ENCODE results near the gene RASSF5.

RASSF5 gene

DNA sequence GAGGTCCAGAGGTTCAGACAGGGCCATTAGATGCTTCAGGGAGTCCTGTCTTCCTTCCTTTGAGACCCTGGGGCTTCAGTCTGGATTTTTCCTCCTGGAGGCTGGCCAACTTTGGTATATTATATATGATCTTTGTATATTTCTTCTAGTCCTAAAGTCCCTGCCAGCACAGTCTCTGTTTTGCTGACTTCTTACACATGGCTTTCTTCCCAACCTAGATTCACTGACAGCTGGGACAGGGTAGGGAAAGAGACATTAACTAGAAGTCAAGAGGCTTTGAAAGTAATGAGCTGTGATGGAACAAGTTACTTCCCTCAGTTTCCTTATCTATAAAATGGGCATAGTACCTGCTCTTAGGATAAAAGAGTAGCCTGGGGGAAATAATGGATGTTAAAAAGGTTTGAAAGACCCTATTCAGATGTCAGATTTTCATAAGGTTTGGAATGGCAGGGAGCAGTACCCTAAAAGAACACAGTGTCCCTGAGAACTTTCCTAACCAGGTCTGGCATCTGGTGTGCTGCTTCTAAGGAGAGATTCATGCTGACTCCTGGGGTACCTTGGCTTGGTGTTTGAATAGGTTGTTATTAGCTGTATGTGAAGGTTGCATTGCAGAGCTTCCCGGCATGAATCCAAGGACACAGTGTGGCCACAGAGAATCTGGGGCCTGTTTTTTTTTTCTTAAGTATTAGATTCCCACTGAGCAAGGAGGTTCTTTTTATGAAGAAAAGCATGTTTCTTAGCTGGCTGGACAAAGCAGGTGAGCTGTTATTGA, 47.6 kb downstream of the RASSF5 start:
- DNase-seq: no peak

DNA sequence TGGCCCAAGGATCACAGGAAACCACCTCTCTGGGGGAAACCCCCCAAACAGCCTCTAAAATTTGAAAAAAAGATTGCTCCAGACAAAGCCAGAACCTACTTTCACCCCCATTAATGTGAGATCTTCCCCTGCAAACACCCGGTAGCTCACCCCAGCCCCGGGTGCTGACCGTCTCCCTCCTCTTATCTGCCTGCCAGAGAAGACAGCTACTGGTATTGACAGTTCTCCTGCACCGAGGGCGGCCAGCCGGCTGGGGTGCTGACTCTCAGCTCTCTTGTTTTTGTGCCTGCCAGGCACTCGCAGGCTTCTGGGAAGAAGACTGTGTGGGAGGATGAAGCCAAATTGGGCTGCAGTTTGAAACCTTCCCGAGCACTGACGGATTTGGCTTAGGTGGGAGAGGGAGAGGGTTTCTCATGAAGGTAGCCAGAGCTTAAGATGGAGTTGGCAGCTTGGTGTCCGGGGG, 48.2 kb downstream of the RASSF5 start:
- no peak for DNase-seq

GRCh38 chr1:206556047-206556749, 48.9 kb downstream of the RASSF5 start:
- no peak for DNase-seq

DNA sequence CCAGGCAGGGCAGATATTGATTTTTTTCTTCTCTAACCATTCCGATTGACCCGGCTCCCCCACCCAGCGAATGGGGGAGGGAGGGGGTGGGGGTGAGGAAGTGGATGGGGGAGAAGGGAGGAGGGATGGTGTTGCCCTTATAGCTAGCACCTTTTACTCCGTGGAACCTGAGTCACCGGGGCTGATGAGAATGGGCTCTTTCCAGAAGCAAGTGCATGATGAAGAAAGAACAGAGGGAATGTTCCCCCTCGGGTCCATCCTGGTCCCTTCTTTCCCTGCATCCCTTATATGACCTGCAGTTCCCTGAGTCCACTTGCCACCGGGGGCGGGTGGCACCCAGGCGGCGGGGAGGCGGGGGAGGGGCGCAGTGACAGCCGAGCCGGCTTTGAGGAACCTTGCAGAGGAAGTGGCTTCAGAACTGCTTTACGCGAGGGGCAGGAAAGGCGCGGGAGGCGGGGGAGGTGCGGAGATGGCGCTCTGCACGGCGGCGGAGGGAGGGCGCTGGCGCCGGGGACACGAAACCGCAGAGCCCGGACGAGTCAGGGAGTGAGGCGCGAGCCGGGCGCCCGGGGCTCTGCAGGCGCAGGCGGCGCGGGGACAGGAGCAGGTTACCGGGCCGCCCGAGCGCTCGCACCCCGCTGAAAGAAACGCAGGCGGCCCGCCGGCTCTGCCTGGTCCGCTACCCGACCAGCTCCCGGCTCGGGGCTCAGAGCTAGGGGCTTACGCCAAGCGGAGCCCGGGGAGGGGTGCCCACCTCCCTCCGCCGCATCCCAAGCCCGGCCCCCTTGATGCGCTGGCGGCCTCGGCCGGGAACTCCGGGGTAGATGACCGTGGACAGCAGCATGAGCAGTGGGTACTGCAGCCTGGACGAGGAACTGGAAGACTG, 49.7 kb downstream of the RASSF5 start:
- DNase-seq: peak; percentile 74

DNA sequence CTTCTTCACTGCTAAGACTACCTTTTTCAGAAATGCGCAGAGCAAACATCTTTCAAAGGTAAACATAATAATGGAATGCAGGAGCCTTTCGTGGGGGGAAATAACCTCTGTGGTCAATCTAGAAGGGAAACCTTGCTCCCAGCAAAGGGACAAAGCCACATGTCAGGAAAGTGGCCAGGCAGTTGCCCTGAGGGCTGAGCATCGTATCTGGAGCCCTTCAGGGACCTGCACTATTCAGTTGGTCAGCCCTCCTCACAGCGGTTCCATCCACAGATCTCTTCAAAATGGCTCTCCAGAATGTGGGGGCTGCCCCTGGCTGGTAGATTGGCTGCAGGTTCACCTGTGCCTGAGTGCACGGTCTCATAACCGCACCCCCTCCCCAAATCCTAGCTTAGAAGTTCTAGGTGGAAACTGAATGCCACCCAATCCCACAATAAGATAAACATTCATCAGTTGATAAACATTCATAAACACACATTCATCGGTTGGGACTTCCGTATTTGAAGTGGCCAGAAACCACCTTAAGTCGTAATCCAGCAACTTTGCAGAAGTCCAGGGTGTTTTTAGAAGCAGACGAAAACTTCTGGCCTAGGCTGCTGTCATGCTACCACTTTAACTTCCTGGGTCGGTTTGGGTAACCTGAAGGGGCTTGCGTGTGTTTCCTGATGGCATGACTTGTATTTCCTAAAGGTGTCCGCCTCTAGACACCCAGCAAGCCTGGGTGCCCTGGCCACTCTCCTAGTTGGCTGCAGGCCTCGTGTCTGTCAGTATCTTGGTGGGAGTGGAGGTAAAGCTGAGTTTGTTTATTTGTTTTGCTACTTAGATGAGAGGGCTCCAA, 50.5 kb downstream of the RASSF5 start:
- DNase-seq: no peak

DNA sequence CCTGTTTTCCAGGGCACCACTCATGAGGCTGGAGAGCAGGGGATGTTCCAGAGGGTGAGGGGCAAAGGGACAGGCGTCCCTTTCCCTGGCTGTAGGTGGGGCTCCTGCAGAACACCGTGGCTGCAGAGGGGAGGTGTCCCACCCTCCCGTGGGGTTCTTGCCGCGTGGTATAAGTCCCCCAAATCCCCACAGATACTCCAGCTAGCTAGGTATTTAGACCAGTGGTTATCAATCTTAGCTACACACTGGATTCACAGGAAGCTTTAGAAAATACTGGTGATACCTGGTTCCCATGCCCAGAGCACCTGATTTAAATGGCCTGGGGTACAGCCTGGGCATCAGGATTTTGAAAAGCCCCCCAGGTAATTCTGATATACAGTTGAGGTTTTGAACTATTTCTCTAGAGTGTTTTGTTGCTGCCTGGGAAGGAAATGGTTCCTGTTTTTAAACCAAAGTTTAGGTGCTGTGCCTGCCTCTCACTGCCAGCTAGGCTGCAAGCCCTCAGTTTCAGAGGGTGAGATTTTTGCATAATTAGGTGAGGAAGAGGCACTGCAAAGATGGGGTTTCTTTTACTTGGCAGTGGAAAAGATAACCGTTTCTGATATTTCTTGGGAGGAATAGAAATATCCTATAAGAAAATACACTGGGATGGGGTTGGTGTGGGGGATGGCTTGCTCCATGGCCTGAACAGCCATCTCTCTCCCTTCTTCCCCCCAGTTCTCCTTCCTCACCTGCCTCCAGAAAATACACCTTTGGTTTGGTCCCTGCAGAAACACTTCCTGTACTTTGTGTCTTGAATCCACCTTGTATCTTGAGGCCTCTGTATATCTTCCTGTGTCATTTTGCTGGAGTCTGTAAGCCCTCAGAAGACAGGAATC, 51.7 kb downstream of the RASSF5 start:
- no peak for DNase-seq

DNA sequence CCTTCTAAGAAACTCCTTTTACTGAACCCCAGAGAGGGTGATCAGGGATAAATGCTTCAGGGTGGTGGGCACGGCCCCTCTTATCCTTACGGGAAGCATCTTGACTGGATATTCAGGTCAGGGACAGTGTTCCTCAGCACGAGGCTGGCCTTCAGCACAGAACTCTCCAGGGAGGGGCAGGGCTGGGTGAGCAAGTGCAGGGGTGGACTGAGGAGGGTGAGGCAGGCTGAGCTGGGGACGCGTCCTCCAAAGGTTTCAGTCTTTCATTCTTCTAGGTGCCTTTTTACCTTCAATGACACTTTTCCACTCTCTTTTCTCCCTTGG, 52.3 kb downstream of the RASSF5 start:
- no peak for DNase-seq

GRCh38 chr1:206560007-206560716, 52.8 kb downstream of the RASSF5 start:
- DNase-seq: no peak

DNA sequence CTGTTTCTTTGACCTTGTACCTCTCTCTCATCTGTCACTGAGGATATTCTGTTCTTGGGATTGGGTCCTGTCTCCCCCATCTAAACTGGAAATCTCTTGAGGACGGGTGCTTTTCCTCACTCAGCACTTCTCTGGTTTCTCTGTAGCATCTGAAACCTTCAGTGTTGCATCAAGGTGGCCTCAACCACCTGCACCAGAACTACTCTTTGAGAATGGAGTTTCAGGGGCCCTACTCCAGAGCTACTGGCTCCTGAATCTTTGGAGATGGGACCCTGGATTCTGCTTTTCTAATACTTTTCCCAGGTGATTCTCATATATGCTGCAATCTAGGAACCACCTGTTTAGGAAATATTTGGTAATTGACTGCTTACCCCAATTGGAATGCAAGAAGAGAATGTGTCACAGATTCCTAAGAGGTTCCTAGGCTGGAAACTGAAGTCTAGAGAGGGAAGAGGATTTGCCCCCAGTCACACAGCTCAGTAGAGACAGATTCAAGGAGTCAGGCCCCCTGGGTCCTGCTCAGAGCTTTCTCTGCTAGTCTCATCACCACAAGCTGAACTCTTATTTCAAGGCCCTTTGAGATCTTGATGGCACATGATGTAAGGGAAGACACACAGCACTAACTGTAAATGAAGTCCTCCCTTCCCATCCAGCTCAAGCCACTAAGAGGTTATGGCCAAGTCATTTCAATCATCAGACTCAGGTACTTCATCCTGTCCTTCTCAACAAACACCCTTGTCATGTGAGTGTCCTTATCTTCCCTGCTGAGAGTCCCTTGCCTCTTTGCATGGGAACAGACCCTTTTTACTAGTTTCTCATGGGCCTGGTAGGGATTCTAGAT, 56.3 kb downstream of the RASSF5 start:
- no peak for DNase-seq

DNA sequence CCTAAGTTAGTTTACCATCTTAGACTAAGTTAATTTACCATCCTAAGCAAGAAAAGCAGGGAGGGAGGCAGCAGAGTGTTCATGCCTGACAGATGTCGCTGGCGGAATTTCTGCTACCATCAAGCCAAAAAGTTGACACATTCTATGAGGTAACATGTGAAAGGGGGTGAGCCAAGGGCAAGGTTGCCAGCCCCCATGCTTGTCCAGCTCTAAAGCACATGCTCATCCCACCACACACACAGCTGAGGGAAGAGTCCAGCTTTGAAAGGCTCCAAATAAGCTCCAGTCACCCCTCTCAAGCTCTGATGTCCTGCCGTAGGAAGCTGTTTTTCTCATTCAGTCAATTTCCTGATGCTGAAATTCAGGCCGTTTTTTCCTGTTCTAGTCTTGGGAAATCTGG, 58.7 kb downstream of the RASSF5 start:
- DNase-seq: no peak

- DNase-seq: no peak
These were observed 59.7 kb downstream of the RASSF5 start for GRCh38 chr1:206566999-206567398.

DNA sequence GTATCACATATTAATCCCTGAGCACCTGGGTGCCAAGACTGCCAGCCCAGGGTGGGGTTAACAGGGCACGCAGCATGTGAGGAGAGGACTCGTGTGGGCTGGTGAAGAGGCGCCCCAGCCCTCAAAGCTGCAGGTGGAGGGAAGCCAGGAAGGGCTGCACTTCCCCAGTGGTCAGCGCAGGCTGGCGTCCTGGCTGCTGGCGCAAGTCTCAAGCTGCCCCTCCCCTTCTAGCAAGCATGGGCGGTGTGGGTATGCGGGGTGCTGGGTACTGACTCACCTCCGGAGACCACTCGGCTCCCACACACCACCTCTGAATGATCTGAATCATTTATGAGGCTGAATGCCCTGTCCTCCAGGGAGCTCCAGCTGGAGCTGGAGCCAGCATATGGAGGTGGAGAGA, 60.9 kb downstream of the RASSF5 start:
- no peak for DNase-seq

DNA sequence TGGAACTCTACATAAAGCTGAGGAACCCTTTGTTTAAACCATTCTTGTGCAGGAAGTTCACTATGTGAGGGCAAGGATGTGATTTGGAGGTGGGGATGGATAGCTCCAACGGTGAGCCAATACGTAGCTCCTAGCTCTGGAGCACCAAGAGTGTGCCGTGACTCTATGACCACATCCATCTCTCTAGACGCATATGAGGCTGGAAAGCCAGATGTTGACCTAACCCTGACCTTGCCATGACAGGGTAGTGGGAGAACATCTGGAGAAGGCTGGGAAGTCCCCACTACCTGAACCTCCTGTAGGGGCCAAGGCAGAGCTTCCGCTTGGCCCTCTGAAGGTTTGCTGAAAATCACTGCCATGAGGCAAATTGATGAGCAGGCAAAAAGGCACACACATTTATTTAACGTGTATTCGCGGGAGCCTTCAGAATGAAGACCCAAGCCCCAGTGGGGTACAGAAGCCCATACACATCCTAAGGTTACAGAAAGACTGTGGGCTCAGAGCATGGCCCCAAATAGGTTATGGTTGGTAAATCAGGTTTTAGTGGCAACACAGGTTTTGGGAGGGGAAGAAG, 61.5 kb downstream of the RASSF5 start:
- no peak for DNase-seq

- DNase-seq: no peak
These were observed 62.2 kb downstream of the RASSF5 start for GRCh38 chr1:206569556-206569955.

- no peak for DNase-seq
These were observed 63.2 kb downstream of the RASSF5 start for GRCh38 chr1:206570529-206570928.

- no peak for DNase-seq
These were observed 65.5 kb downstream of the RASSF5 start for GRCh38 chr1:206572835-206573234.

DNA sequence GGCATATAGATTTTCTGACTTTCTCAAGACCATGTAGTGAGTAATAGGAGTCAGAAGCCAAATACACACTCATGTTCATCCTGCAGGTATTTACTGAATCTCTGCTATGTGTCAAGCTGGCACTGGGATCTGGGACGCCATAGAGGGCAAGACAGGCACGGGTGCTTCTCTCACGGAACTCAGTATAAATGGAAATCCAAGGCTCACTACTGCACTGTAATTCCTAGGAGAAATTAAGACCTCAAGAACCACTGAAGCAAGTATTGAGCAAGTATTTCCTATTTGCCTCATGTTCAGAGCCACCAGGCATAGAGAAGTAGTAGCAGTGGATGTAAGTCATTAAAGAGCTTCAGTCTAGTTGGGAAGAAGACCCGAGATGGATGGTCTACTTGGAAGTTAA, 66.0 kb downstream of the RASSF5 start:
- DNase-seq: no peak

GRCh38 chr1:206573762-206574161, 66.4 kb downstream of the RASSF5 start:
- no peak for DNase-seq

- peak; percentile 76 for DNase-seq
These were observed 68.0 kb downstream of the RASSF5 start for GRCh38 chr1:206575165-206575893.

Data from right hindlimb (tissue), 1 donor.